RWPE2 (cell line): ENCODE measurements around the gene EME2.

ENCODE experiments used
- ATAC-seq: fragments of 200-7000 bp; cut with Tn5 transposase; 3 replicates; pipeline ENCODE4 v1.9.1; 2021; ENCODE audit warnings: low read depth
- DNase-seq: peaks from one replicate; pipeline ENCODE4 v3.0.0-alpha.2; 2020; ENCODE audit warnings: low spot score
- H3K27ac ChIP-seq: fragments of 450-650 bp; 2 replicates; pipeline ENCODE4 v1.5.1; 2017; ENCODE audit warnings: mild to moderate bottlenecking; ENCODE audit not compliant: poor library complexity, severe bottlenecking
- H3K27me3 ChIP-seq: fragments of 250-450 bp; sonication (Bioruptor Pico); 2 replicates; pipeline ENCODE4 v1.5.1; 2021; ENCODE audit warnings: mild to moderate bottlenecking, moderate library complexity; ENCODE audit not compliant: insufficient read depth, poor library complexity, severe bottlenecking
- H3K36me3 ChIP-seq: fragments of 250-450 bp; sonication (Bioruptor Pico); 2 replicates; pipeline ENCODE4 v1.5.1; 2020; ENCODE audit warnings: low read depth, mild to moderate bottlenecking, moderate library complexity
- H3K4me1 ChIP-seq: fragments of 250-450 bp; sonication (Bioruptor Pico); 2 replicates; pipeline ENCODE4 v1.5.1; 2021; ENCODE audit warnings: mild to moderate bottlenecking, moderate library complexity; ENCODE audit not compliant: insufficient read depth, poor library complexity, severe bottlenecking
- H3K4me3 ChIP-seq: fragments of 250-450 bp; sonication (Bioruptor Pico); 2 replicates; pipeline ENCODE4 v1.5.1; 2021; ENCODE audit warnings: mild to moderate bottlenecking, moderate library complexity; ENCODE audit not compliant: severe bottlenecking
- H3K9me3 ChIP-seq: fragments of 250-450 bp; sonication (Bioruptor Pico); 2 replicates; pipeline ENCODE4 v1.5.1; 2021; ENCODE audit warnings: mild to moderate bottlenecking, moderate library complexity; ENCODE audit not compliant: severe bottlenecking
- TF ChIP-seq, protein P1 (sequence below): fragments of 450-650 bp; IDR thresholded peaks from one replicate; pipeline ENCODE4 v1.5.1; 2017; ENCODE audit warnings: mild to moderate bottlenecking, moderate library complexity; ENCODE audit not compliant: poor library complexity, severe bottlenecking

The EME2 gene

DNA sequence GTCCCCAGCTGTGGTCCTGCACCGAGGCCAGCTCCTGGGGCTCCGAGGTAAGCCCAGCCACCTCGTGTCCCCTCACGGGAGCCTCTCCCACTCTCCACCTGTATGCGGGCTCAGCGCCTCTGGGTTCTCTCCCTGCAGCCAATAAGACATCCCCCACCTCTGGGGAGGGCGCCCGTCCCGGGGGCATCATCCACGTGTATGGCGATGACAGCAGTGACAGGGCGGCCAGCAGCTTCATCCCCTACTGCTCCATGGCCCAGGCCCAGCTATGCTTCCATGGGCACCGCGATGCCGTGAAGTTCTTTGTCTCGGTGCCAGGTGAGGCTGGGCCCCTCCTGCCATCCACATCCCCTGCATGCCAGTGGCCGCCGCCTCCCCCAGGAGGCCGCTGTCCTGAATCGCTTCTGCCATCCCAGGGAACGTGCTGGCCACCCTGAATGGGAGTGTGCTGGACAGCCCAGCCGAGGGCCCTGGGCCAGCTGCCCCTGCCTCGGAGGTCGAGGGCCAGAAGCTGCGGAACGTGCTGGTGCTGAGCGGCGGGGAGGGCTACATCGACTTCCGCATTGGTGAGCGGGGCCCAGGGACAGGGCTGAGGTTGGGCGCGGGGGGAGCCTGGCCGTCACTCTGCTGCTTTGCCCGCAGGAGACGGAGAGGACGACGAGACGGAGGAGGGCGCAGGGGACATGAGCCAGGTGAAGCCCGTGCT, 4.4 kb upstream of the EME2 start:
- Histone ChIP-seq H3K4me3 (no peak overlapping the region), H3K9me3 (no peaks in the 10 kb centered on the region), H3K36me3 (peaks cover 27% of the 10 kb centered on the region), H3K27ac (no peak overlapping the region), H3K27me3 (no peaks in the 10 kb centered on the region), H3K4me1 (peaks cover 4% of the 10 kb centered on the region)
- ATAC-seq (no peak), DNase-seq (no peak)
- TF ChIP-seq, protein P1, sequence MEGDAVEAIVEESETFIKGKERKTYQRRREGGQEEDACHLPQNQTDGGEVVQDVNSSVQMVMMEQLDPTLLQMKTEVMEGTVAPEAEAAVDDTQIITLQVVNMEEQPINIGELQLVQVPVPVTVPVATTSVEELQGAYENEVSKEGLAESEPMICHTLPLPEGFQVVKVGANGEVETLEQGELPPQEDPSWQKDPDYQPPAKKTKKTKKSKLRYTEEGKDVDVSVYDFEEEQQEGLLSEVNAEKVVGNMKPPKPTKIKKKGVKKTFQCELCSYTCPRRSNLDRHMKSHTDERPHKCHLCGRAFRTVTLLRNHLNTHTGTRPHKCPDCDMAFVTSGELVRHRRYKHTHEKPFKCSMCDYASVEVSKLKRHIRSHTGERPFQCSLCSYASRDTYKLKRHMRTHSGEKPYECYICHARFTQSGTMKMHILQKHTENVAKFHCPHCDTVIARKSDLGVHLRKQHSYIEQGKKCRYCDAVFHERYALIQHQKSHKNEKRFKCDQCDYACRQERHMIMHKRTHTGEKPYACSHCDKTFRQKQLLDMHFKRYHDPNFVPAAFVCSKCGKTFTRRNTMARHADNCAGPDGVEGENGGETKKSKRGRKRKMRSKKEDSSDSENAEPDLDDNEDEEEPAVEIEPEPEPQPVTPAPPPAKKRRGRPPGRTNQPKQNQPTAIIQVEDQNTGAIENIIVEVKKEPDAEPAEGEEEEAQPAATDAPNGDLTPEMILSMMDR, result no peak

DNA sequence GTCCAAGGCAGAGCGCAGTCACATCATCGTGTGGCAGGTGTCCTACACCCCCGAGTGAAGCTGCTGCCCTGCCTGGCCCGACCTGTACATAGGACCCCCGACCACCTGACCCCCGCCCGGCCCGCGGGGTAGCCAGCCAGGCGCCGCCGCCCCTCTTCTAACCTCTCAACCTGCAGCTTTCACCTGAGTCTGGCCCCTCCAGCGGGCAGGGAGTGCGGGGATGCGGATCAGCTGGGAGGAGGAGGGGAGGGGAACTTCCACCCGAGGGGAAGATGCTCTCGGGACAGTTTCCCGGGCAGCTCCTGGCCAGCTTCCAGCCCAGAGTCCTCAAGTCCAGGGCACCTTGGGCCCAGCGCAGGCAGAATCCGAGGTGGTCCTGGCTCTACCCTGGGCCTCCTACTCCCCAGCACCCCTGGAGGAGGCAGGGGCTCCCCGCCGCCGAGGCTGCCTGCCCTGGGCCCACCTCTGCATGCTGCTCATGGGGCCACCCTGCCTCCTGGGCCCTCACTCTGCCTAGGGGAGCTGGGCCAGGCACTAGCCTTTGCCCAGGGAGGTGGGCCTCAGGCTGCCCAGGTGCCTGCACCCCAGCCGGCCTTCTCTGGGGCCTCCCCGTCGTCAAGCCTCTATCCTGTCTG, 3.7 kb upstream of the EME2 start:
- no peak for ATAC-seq
- H3K27ac ChIP-seq, result no peak overlapping the region
- no peak overlapping the region for H3K4me3 ChIP-seq
- H3K9me3 ChIP-seq, result no peaks in the 10 kb centered on the region
- TF ChIP-seq, protein P1, result no peak
- no peak for DNase-seq
- peaks cover 4% of the 10 kb centered on the region for H3K4me1 ChIP-seq
- H3K27me3 ChIP-seq, result no peaks in the 10 kb centered on the region
- H3K36me3 ChIP-seq, result peaks cover 24% of the 10 kb centered on the region

DNA sequence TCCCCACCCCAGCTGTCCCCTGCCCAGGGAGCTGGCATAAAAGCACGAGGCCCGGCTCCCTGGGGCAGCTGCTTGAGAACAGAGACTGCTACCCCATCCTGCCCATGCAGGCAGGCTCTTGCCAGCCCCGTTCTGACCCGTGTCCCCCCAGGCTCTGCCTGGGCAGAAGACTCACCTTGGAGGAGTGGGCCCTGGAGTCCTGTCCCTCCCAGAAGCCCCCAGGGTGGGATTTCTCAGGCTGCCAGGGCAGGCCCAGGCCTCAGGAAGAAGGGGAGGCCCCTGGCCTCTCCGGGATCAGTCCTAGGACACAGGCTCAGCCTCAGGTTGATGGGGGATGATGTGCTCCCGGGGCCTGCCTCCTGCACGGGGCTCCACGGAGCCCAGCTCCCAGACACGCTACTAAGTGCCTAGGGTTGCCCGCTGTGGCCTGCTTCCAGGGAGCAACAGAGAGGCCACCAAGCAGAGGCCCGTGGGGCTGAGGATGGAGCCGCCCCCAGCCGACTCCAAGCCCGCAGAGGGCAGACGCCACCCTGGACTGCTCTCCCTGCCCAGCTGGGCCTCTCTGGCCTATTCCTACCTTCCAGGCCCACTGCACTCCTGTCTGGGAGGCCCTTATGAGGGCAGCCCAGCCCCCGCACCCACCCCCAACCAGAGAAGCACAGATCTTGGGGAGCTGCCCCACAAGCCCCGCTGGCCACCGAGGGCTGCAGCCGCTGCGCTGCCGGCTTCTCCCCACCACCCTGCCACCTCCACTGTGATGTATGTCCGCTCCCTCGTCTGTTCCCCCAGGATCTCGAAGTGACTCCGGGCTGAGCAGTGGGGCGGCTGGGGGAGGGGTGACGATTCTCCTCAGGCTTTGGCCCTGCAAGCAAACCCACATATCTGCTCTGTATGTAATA, 3.0 kb upstream of the EME2 start:
- Histone ChIP-seq H3K4me1 (peaks cover 4% of the 10 kb centered on the region), H3K27ac (peak overlapping the region; percentile 66), H3K27me3 (no peaks in the 10 kb centered on the region), H3K4me3 (peak overlapping the region; percentile 83), H3K9me3 (no peaks in the 10 kb centered on the region), H3K36me3 (peaks cover 18% of the 10 kb centered on the region)
- DNase-seq (no peak), ATAC-seq (no peak)
- TF ChIP-seq, protein P1, result no peak

DNA sequence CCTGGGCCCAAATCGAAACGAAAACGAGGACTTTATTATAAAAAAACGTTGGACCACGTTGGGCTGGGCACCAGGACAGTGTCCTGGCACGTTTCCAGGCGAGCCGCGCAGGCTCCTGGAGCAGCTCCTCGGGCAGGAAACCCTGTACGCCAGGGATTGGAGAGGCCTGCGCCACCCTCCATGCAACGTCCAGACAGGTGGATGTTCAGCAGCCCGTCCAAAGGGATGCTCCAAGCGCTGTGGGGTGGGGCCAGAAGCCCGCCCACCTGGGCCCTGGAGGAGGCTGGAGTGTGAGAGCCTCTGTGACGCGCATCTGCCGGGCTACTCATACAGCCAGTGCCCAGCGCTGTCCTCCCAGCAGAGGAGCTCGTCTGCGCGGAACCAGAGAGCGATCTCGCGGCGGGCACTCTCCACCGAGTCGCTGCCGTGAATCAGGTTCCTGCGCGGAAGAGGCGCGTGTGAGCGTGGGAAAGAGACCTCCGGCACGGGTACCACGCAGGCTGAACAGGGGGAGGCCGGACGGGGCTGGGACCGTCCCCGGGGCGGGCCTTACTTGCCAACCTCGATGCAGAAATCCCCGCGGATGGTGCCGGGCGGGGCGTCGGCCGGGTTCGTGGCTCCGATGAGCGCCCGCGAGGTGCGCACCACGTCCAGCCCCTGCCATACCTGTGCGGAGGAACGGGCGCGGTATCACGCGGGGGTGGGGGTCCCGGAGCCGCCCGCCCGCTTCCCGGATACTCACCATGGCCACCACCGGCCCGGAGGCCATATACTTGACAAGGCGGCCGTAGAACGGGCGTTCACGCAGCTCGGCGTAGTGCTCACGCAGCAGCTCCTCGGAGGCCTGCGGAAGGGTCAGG, 2.1 kb upstream of the EME2 start:
- no peaks in the 10 kb centered on the region for H3K27me3 ChIP-seq
- TF ChIP-seq, protein P1, result no peak
- peaks cover 17% of the 10 kb centered on the region for H3K36me3 ChIP-seq
- peaks cover 4% of the 10 kb centered on the region for H3K4me1 ChIP-seq
- H3K4me3 ChIP-seq, result peak overlapping the region; percentile 83
- DNase-seq (peak; percentile 87), ATAC-seq (peak; percentile 54)
- no peaks in the 10 kb centered on the region for H3K9me3 ChIP-seq
- peak overlapping the region; percentile 66 for H3K27ac ChIP-seq
